ENCODE data around the gene CDCP1.

- TF ChIP-seq CTCF (IDR thresholded peaks at IDR 0.05) (no peak), EZH2 (IDR thresholded peaks at IDR 0.05; ENCODE audit: borderline replicate concordance, insufficient read depth, low read depth, low read length, poor library complexity, severe bottlenecking) (no peak)
Measured at GRCh38 chr3:45169125-45169904, 23.1 kb upstream of the CDCP1 start.
